Psoas muscle (tissue), 8 donors: ENCODE data around the gene MOB1B. TPM values are rescaled to one million over a fixed set of nuclear protein-coding genes. Genes with fewer than 3 reads are reported as not detected.

Experiments used
- ATAC-seq, 4 donors: fragments of 200-7000 bp; cut with Tn5 transposase; one replicate each; pipeline ENCODE4 v1.9.1; 2020; ENCODE audit warnings: moderate library complexity in 3 of 4, mild to moderate bottlenecking in 2 of 4
- DNase-seq, 2 donors: peaks; one replicate each; pipeline ENCODE4 v3.0.0-alpha.2; 2020
- H3K27ac ChIP-seq: fragments of 200-600 bp; one replicate; pipeline ENCODE4 v1.8.0; 2022
- H3K27me3 ChIP-seq, 3 donors: fragments of 200-600 bp in 1 of 3; one replicate each; pipeline versions ENCODE4 v1.6.1 to v1.8.0; 2013 to 2022; ENCODE audit warnings: low read length in 2 of 3, mild to moderate bottlenecking in 2 of 3, moderate library complexity in 1 of 3; ENCODE audit not compliant: insufficient read depth in 3 of 3
- H3K36me3 ChIP-seq, 2 donors: fragments of 200-600 bp in 1 of 2; one replicate each; pipeline versions ENCODE4 v1.6.1 to v1.8.0; 2013 to 2022; ENCODE audit warnings: low read depth in 1 of 2, mild to moderate bottlenecking in 1 of 2, moderate library complexity in 1 of 2; ENCODE audit not compliant: insufficient read depth in 1 of 2
- H3K4me1 ChIP-seq: fragments of 200-600 bp; one replicate; pipeline ENCODE4 v1.8.0; 2022
- H3K4me3 ChIP-seq: fragments of 200-600 bp; one replicate; pipeline ENCODE4 v1.8.0; 2022; ENCODE audit warnings: mild to moderate bottlenecking
- H3K9me3 ChIP-seq: fragments of 200-600 bp; one replicate; pipeline ENCODE4 v1.8.0; 2022
- WGBS, 3 donors: extraction: QIAGEN DNeasy Blood & Tissue Kit; methylation state at CpG; one replicate each; pipeline versions ENCODE4 v1.1.6 to v1.1.7; 2013; 5-methylcytosine and 5-hydroxymethylcytosine counted together
- intact Hi-C, 2 donors: fragments of 100-400 bp; cut with DNase I; formaldehyde crosslinking; loops; one replicate each; pipeline versions ENCODE4 v1.11.0 to v1.14.2; 2022
- polyA plus RNA-seq, 3 donors: library from polyadenylated mRNA; stranded (reverse); fragments of 200-250 nt; gene quantifications; one replicate each; pipeline ENCODE4 v1.2.3, GENCODE V29; 2013
- total RNA-seq, 4 donors: library from RNA; stranded (reverse); fragmentation: NEBNext Ultra II Directional in 2 of 4; extraction: Animal tissue kit (Norgen Biotek cat#: 25700) in 2 of 4; gene quantifications; one replicate each; pipeline versions ENCODE4 v1.2.1 to v1.2.4, GENCODE V29; 2021 to 2023
- TF ChIP-seq, protein P1 (sequence below): fragments of 200-600 bp; IDR thresholded peaks from one replicate; pipeline ENCODE4 v1.8.0; 2022; ENCODE audit warnings: antibody characterized with exemption
- donor health status: healthy with polysubstance abuse.
- donor health status: DM: no; HTN: no; CAD: no; lungs with moderate emphysema.
- donor health status: Bipolar disorder and iron deficiency.
- donor health status: healthy.
- donor health status: DM: yes; HTN: yes; CAD: no.
- donor health status: DM: no; HTN: no; CAD: no.
- donor health status: DM: no; HTN: no; CAD: no.
- donor health status: DM: yes; HTN: yes; CAD: no.

MOB1B gene
- total and polyA plus RNA-seq, 7 donors: 2.8 to 22.3 (median 9.8) TPM

DNA sequence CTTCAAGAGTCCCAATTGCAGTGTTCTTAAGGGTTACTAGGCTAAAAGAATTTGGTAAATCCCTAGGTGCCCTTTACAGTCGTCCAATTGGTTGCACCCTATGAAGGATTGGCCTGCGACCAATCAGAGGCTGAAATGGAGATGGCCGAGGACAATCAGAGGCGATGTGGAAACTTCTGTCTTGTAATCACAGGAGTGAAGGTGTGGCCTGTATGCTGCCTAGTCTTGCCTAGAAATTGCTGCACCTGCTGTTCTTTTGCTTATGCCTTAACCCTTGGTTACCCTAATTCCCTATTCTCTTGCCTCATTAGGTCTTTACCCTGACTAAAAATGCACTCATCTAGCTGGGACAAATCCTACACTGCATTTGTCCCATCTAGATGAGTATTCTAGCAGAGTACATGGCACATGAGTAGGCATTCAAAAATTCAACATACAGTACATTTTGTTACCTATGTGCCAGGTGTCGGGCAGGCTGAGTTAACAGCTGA, 90.3 kb downstream of the MOB1B start:
- H3K9me3 ChIP-seq: no peaks in the 10 kb centered on the region
- DNase-seq: no peak
- TF ChIP-seq, protein P1, sequence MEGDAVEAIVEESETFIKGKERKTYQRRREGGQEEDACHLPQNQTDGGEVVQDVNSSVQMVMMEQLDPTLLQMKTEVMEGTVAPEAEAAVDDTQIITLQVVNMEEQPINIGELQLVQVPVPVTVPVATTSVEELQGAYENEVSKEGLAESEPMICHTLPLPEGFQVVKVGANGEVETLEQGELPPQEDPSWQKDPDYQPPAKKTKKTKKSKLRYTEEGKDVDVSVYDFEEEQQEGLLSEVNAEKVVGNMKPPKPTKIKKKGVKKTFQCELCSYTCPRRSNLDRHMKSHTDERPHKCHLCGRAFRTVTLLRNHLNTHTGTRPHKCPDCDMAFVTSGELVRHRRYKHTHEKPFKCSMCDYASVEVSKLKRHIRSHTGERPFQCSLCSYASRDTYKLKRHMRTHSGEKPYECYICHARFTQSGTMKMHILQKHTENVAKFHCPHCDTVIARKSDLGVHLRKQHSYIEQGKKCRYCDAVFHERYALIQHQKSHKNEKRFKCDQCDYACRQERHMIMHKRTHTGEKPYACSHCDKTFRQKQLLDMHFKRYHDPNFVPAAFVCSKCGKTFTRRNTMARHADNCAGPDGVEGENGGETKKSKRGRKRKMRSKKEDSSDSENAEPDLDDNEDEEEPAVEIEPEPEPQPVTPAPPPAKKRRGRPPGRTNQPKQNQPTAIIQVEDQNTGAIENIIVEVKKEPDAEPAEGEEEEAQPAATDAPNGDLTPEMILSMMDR: no peak
- H3K27me3 ChIP-seq: no peaks in the 10 kb centered on the region
- peak overlapping the region; percentile 86 for H3K27ac ChIP-seq
- intact Hi-C loops: loop anchor here (5.0 to 10.0 kb wide), 4 partner anchors 90 to 305 kb away; partner anchors contain the start of genes GRSF1 (in 1 of the 2), MOB1B (in 1 of the 2) and UTP3 (in 1 of the 2)
- peaks cover 26% of the 10 kb centered on the region for H3K4me1 ChIP-seq
- WGBS, 3 donors: 61 to 76% (median 64%) methylated on average over 5 of the region's 5 CpGs
- no peaks in the 10 kb centered on the region for H3K36me3 ChIP-seq
- H3K4me3 ChIP-seq: peak overlapping the region; percentile 92
- ATAC-seq: peak in 1 of 4 donors; percentile 21

- H3K36me3 ChIP-seq: peaks cover 0 to 2% of the 10 kb centered on the region in 2 donors
- H3K4me3 ChIP-seq: peak within 1 kb of the TSS; percentile 92
- intact Hi-C loops: loop anchor here (5.0 to 10.0 kb wide), 4 partner anchors 91 to 306 kb away; partner anchors contain the start of genes GRSF1 (in 1 of the 2), MOB1B (in 1 of the 2) and UTP3 (in 1 of the 2)
- 0 to 1% (median 1%) methylated on average over 68 to 74 of the region's 74 CpGs for WGBS, 3 donors
- TF ChIP-seq, protein P1: no peak
- no peaks in the 10 kb centered on the region for H3K9me3 ChIP-seq
- ATAC-seq (peak; percentile 99 to 100 (median 99)), DNase-seq (peak; percentile 92 to 96)
- H3K4me1 ChIP-seq: peaks cover 26% of the 10 kb centered on the region
- no peaks in the 10 kb centered on the region for H3K27me3 ChIP-seq
- peak within 1 kb of the TSS; percentile 86 for H3K27ac ChIP-seq
Measured at GRCh38 chr4:70993181-70994068, 91.3 kb downstream of the MOB1B start, which contains the start of gene DCK. DCK (plus strand) TSS chr4:70993649; CDS start chr4:70993836, 187 bp downstream.

- ATAC-seq: no peak
- peak overlapping the region; percentile 92 for H3K4me3 ChIP-seq
- H3K27ac ChIP-seq: peak overlapping the region; percentile 86
- no peaks in the 10 kb centered on the region for H3K27me3 ChIP-seq
- TF ChIP-seq, protein P1: no peak
- no peak for DNase-seq
- WGBS, 3 donors: 3 to 4% (median 3%) methylated on average over 11 of the region's 11 CpGs
- peaks cover 0 to 8% of the 10 kb centered on the region in 2 donors for H3K36me3 ChIP-seq
- no peaks in the 10 kb centered on the region for H3K9me3 ChIP-seq
- intact Hi-C loops: loop anchor here (5.0 to 10.0 kb wide), 4 partner anchors 92 to 307 kb away; partner anchors contain the start of genes GRSF1 (in 1 of the 2), MOB1B (in 1 of the 2) and UTP3 (in 1 of the 2)
- peaks cover 26% of the 10 kb centered on the region for H3K4me1 ChIP-seq
Measured at GRCh38 chr4:70994069-70994366, 91.8 kb downstream of the MOB1B start.

GRCh38 chr4:70994387-70995099, 92.4 kb downstream of the MOB1B start:
- intact Hi-C loops: loop anchor here (5.0 to 10.0 kb wide), 4 partner anchors 92 to 307 kb away; partner anchors contain the start of genes GRSF1 (in 1 of the 2), MOB1B (in 1 of the 2) and UTP3 (in 1 of the 2)
- peaks cover 26% of the 10 kb centered on the region for H3K4me1 ChIP-seq
- H3K27ac ChIP-seq: no peak overlapping the region
- H3K27me3 ChIP-seq: no peaks in the 10 kb centered on the region
- H3K36me3 ChIP-seq: peaks cover 0 to 11% of the 10 kb centered on the region in 2 donors
- no peak for ATAC-seq
- DNase-seq: no peak
- TF ChIP-seq, protein P1: no peak
- peak overlapping the region; percentile 92 for H3K4me3 ChIP-seq
- WGBS, 3 donors: 77 to 80% (median 79%) methylated on average over 10 of the region's 10 CpGs
- H3K9me3 ChIP-seq: no peaks in the 10 kb centered on the region
